Neuronal stem cell (in vitro differentiated cells): ENCODE data around the gene DSCAM.

Experiments
- DNase-seq: peaks from one replicate; pipeline ENCODE4 v3.0.0-alpha.2; 2013; ENCODE audit warnings: low spot score
- H2AFZ ChIP-seq: one replicate; pipeline ENCODE4 v1.6.1; 2013; ENCODE audit warnings: mild to moderate bottlenecking, low read length, inconsistent platforms
- H2AK5ac ChIP-seq: 2 replicates; pipeline ENCODE4 v1.6.1; 2013; ENCODE audit warnings: low read depth, mild to moderate bottlenecking, inconsistent platforms, low read length, moderate library complexity, mixed read lengths
- H2BK120ac ChIP-seq: 2 replicates; pipeline ENCODE4 v1.6.1; 2013; ENCODE audit warnings: low read depth, mild to moderate bottlenecking, inconsistent platforms, low read length, moderate library complexity, mixed read lengths
- H2BK12ac ChIP-seq: one replicate; pipeline ENCODE4 v1.6.1; 2013; ENCODE audit warnings: low read length, inconsistent platforms
- H2BK15ac ChIP-seq: 2 replicates; pipeline ENCODE4 v1.6.1; 2013; ENCODE audit warnings: mild to moderate bottlenecking, low read length, inconsistent platforms, mixed read lengths
- H2BK5ac ChIP-seq: one replicate; pipeline ENCODE4 v1.6.1; 2013; ENCODE audit warnings: inconsistent platforms, mild to moderate bottlenecking, low read length, moderate library complexity
- H3K14ac ChIP-seq: one replicate; pipeline ENCODE4 v1.6.1; 2013; ENCODE audit warnings: low read length, inconsistent platforms
- H3K18ac ChIP-seq: 2 replicates; pipeline ENCODE4 v1.6.1; 2013; ENCODE audit warnings: low read length, inconsistent platforms
- H3K23ac ChIP-seq: 2 replicates; pipeline ENCODE4 v1.6.1; 2013; ENCODE audit warnings: low read depth, mild to moderate bottlenecking, mixed read lengths, low read length, inconsistent platforms; ENCODE audit not compliant: poor library complexity
- H3K27ac ChIP-seq: replicated peaks from 3 replicates; pipeline ENCODE4 v1.5.1; 2013; ENCODE audit warnings: low read length, inconsistent platforms
- H3K27me3 ChIP-seq, 3 experiments: 2 replicates each; pipeline ENCODE4 v1.6.1; 2013; ENCODE audit warnings: low read length in 3 of 3, mild to moderate bottlenecking in 2 of 3, inconsistent platforms in 1 of 3, low read depth in 1 of 3, mixed read lengths in 1 of 3, moderate library complexity in 1 of 3; ENCODE audit not compliant: control insufficient read depth in 3 of 3, insufficient read depth in 3 of 3
- H3K36me3 ChIP-seq, 2 donors: replicated peaks in 1 of 2; 2 replicates each; pipeline ENCODE4 v1.6.1; 2013; ENCODE audit warnings: low read length in 2 of 2; ENCODE audit not compliant: control insufficient read depth in 2 of 2, insufficient read depth in 2 of 2
- H3K4ac ChIP-seq: 2 replicates; pipeline ENCODE4 v1.6.1; 2013; ENCODE audit warnings: inconsistent platforms, mild to moderate bottlenecking, low read length, moderate library complexity
- H3K4me1 ChIP-seq, 2 donors: 1 replicate in 1 of 2; 2 replicates in 1 of 2; pipeline ENCODE4 v1.6.1; 2013; ENCODE audit warnings: low read length in 2 of 2, low read depth in 1 of 2; ENCODE audit not compliant: control insufficient read depth in 2 of 2, insufficient read depth in 1 of 2
- H3K4me2 ChIP-seq: one replicate; pipeline ENCODE4 v1.6.1; 2013; ENCODE audit warnings: mild to moderate bottlenecking, low read length, inconsistent platforms; ENCODE audit not compliant: insufficient read depth, poor library complexity, severe bottlenecking
- H3K4me3 ChIP-seq, 2 donors: 2 replicates each; pipeline ENCODE4 v1.5.1; 2013; ENCODE audit warnings: low read length in 2 of 2, mild to moderate bottlenecking in 2 of 2, inconsistent platforms in 1 of 2, moderate library complexity in 1 of 2
- H3K79me1 ChIP-seq: one replicate; pipeline ENCODE4 v1.6.1; 2013; ENCODE audit warnings: low read depth, mild to moderate bottlenecking, inconsistent platforms, low read length, moderate library complexity
- H3K9ac ChIP-seq: one replicate; pipeline ENCODE4 v1.6.1; 2013; ENCODE audit warnings: mild to moderate bottlenecking, low read depth, low read length, inconsistent platforms; ENCODE audit not compliant: poor library complexity
- H3K9me3 ChIP-seq, 2 donors: replicated peaks in 1 of 2; 2 replicates each; pipeline versions ENCODE3 to v1.6.1; 2013; ENCODE audit warnings: low read length in 2 of 2, mild to moderate bottlenecking in 2 of 2, inconsistent platforms in 1 of 2, low read depth in 1 of 2, mixed read lengths in 1 of 2, moderate library complexity in 1 of 2; ENCODE audit not compliant: control insufficient read depth in 2 of 2, insufficient read depth in 1 of 2
- H4K8ac ChIP-seq: one replicate; pipeline ENCODE4 v1.6.1; 2013; ENCODE audit warnings: low read depth, mild to moderate bottlenecking, inconsistent platforms, low read length, moderate library complexity
- H4K91ac ChIP-seq: one replicate; pipeline ENCODE4 v1.6.1; 2013; ENCODE audit warnings: low read length, low read depth, mild to moderate bottlenecking, inconsistent platforms; ENCODE audit not compliant: poor library complexity
- WGBS, 2 donors: extraction: QIAGEN DNeasy Blood & Tissue Kit; methylation state at CpG; one replicate each; pipeline ENCODE4 v1.1.7; 2013; ENCODE audit warnings: missing lambda C conversion rate in 2 of 2, mixed read lengths in 1 of 2; ENCODE audit not compliant: insufficient read length in 2 of 2, insufficient replicate concordance in 1 of 2; ENCODE audit errors: extremely low coverage in 2 of 2; 5-methylcytosine and 5-hydroxymethylcytosine counted together

The DSCAM gene

DNA sequence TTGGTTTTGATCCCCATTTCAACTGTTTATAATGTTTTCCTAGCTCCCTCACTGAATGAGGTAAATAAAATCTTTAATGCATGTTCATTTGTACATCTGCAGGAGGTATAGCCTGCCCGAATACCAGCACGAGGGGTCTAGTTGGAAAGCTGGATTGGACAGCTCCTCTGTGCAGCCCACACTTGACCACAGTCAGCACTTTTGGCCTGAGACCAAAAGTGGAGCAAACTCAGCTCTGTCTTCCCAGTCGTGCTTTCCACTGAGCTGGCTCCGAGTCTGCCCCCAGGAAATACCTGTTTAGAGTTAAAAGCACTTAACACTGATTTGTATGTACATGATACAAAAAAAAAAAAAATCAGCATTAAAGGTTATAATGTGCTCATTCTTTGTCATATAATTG lies 224.4 kb downstream of the DSCAM start:
- H3K9me3 ChIP-seq = no peaks in the 10 kb centered on the region
- H3K9ac ChIP-seq = no peak overlapping the region
- no peak overlapping the region for H3K23ac ChIP-seq
- no peak for DNase-seq
- H3K27ac ChIP-seq = no peak overlapping the region
- no peaks in the 10 kb centered on the region for H3K79me1 ChIP-seq
- no peak overlapping the region for H2BK12ac ChIP-seq
- no peaks in the 10 kb centered on the region for H3K27me3 ChIP-seq
- H3K4me2 ChIP-seq = no peak overlapping the region
- H3K4ac ChIP-seq = no peak overlapping the region
- no peaks in the 10 kb centered on the region for H3K36me3 ChIP-seq
- no peak overlapping the region for H3K14ac ChIP-seq
- no peak overlapping the region for H3K18ac ChIP-seq
- peaks cover 0 to 4% of the 10 kb centered on the region in 2 donors for H3K4me1 ChIP-seq
- H2AK5ac ChIP-seq = no peak overlapping the region
- no peak overlapping the region for H2BK5ac ChIP-seq
- no peak overlapping the region for H2BK120ac ChIP-seq
- no CpG with 5 or more reads among the region's 4 CpGs for WGBS, 2 donors
- H2AFZ ChIP-seq = no peak overlapping the region
- no peak overlapping the region for H3K4me3 ChIP-seq
- H4K91ac ChIP-seq = no peak overlapping the region
- H4K8ac ChIP-seq = no peak overlapping the region
- no peak overlapping the region for H2BK15ac ChIP-seq

DNA sequence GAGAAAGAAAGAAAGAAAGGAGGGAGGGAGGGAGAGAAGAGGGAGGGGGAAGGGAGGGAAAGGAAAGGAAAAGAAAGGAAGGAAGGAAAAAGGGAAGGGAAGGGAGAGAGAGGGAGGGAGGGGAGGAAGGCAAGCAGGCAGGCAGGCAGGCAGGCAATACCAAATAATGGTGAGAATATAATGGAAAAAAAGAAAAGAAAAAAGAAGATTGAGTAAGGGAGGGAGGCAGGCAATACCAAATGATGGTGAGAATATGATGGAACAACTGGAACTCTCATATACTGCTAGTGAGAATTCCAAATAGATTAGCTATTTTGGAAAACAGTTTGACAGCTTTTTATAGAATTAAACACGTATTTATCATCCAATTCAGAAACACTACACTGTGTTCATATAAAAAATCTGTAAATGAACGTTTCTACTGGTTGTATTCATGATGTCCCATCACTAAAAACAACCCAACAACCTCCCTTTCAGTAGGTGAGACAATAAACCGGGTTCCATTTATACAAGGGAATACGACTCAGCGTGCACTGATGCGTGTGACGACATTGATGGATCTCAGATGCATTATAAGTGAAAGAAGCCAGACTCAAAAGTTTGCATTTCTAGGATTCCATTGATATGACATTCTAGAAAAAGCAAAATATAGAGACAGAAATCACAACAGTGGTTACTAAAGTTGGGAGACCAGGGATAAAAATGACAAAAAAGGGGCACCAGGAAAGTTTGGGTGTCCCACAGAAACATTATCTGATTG lies 226.4 kb downstream of the DSCAM start:
- no peak overlapping the region for H2BK5ac ChIP-seq
- H3K9ac ChIP-seq = no peak overlapping the region
- DNase-seq = no peak
- H3K4me2 ChIP-seq = no peak overlapping the region
- no peak overlapping the region for H2BK15ac ChIP-seq
- no peak overlapping the region for H3K4ac ChIP-seq
- WGBS, 2 donors = no CpG with 5 or more reads among the region's 7 CpGs
- H3K27me3 ChIP-seq = no peaks in the 10 kb centered on the region
- H3K23ac ChIP-seq = no peak overlapping the region
- peaks cover 0 to 4% of the 10 kb centered on the region in 2 donors for H3K4me1 ChIP-seq
- no peak overlapping the region for H3K18ac ChIP-seq
- no peak overlapping the region for H4K91ac ChIP-seq
- H2AK5ac ChIP-seq = no peak overlapping the region
- no peaks in the 10 kb centered on the region for H3K79me1 ChIP-seq
- H2BK12ac ChIP-seq = no peak overlapping the region
- H2AFZ ChIP-seq = no peak overlapping the region
- no peaks in the 10 kb centered on the region for H3K9me3 ChIP-seq
- H4K8ac ChIP-seq = no peak overlapping the region
- no peak overlapping the region for H3K14ac ChIP-seq
- no peak overlapping the region for H3K4me3 ChIP-seq
- H3K36me3 ChIP-seq = no peaks in the 10 kb centered on the region
- H2BK120ac ChIP-seq = no peak overlapping the region
- no peak overlapping the region for H3K27ac ChIP-seq

DNA sequence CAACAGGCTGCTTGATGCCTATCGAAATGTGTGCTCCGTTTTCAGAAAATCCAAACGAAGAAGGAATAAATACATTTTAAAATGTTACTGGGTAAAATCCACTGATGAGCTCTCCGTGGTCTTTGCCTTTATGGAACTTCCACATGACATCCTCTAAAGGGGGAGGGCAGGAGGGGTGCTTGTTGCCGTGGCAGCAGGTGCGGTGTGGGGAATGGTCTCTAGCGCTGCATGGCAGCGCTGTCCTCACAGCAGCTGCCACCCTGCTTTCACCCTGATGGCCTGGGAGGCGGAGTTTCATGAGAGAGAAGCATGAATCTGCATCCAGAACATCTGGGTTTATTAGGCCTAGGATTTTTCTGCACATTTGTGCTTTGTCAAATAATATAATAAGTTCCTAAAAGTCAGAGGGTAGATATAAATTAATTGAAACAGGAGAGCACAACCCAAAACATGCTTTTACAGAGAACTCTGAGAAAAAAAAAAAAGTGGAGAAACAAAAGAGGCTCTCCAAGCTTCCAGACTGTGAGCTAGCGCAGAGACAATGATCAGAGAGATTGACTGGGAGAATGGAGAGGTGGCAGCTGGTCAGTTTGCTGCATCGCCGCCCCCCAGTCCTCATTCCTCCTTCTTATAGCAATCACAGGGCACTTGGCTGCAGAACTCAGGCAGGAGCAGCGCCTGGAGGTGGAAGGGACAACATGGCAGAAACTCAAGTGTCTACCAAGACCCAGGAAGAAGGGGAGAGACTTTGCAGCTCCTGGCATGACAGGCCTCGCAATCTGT lies 228.6 kb downstream of the DSCAM start:
- no CpG with 5 or more reads among the region's 14 CpGs for WGBS, 2 donors
- H2BK5ac ChIP-seq = no peak overlapping the region
- peaks cover 0 to 4% of the 10 kb centered on the region in 2 donors for H3K4me1 ChIP-seq
- no peak overlapping the region for H3K9ac ChIP-seq
- no peak overlapping the region for H2AK5ac ChIP-seq
- no peak overlapping the region for H4K91ac ChIP-seq
- H3K36me3 ChIP-seq = no peaks in the 10 kb centered on the region
- no peaks in the 10 kb centered on the region for H3K9me3 ChIP-seq
- H2AFZ ChIP-seq = no peak overlapping the region
- H3K23ac ChIP-seq = no peak overlapping the region
- H3K4me3 ChIP-seq = no peak overlapping the region
- H2BK15ac ChIP-seq = no peak overlapping the region
- H3K79me1 ChIP-seq = no peaks in the 10 kb centered on the region
- no peak overlapping the region for H3K4ac ChIP-seq
- no peak overlapping the region for H3K14ac ChIP-seq
- no peak overlapping the region for H2BK12ac ChIP-seq
- no peak overlapping the region for H3K4me2 ChIP-seq
- no peak overlapping the region for H4K8ac ChIP-seq
- no peak overlapping the region for H3K27ac ChIP-seq
- H3K27me3 ChIP-seq = no peaks in the 10 kb centered on the region
- DNase-seq = peak; percentile 24
- no peak overlapping the region for H2BK120ac ChIP-seq
- H3K18ac ChIP-seq = peak overlapping the region; percentile 4

DNA sequence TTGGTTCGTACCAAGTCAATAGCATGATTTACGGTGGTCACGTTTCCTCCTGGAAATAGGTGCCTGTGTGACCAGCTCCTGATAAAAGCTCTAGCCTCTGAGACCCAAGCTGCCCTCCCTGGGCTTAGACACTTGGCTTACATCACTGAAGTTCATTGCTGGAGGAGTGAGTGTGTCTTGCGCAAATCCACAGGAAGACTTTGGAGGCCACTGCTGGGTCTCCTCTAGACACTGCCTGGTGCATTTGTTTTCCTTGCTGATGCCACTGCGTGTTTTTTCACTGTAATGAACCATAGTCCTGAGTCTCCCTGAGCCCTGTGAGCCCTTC lies 230.6 kb downstream of the DSCAM start:
- no peak overlapping the region for H2BK15ac ChIP-seq
- no peak overlapping the region for H3K18ac ChIP-seq
- no peaks in the 10 kb centered on the region for H3K9me3 ChIP-seq
- H3K4me3 ChIP-seq = no peak overlapping the region
- no peaks in the 10 kb centered on the region for H3K36me3 ChIP-seq
- H2BK5ac ChIP-seq = no peak overlapping the region
- H4K91ac ChIP-seq = no peak overlapping the region
- H3K14ac ChIP-seq = no peak overlapping the region
- WGBS, 2 donors = no CpG with 5 or more reads among the region's 5 CpGs
- H4K8ac ChIP-seq = no peak overlapping the region
- H2AK5ac ChIP-seq = no peak overlapping the region
- H3K23ac ChIP-seq = no peak overlapping the region
- no peak overlapping the region for H2BK12ac ChIP-seq
- no peak overlapping the region for H3K4me2 ChIP-seq
- no peak overlapping the region for H2BK120ac ChIP-seq
- H3K4me1 ChIP-seq = peaks cover 0 to 4% of the 10 kb centered on the region in 2 donors
- no peaks in the 10 kb centered on the region for H3K79me1 ChIP-seq
- no peak overlapping the region for H3K4ac ChIP-seq
- no peak overlapping the region for H3K9ac ChIP-seq
- no peaks in the 10 kb centered on the region for H3K27me3 ChIP-seq
- H3K27ac ChIP-seq = no peak overlapping the region
- DNase-seq = no peak
- no peak overlapping the region for H2AFZ ChIP-seq
